K562 (cell line): ENCODE results near the gene FNDC1. TPM values are rescaled to one million over a fixed set of nuclear protein-coding genes. Genes with fewer than 3 reads are reported as not detected.
A peak's percentile ranks its signal among the peaks of the same experiment; 100 is the strongest.

Source experiments
- ATAC-seq: fragments of 200-7000 bp; cut with Tn5 transposase; 3 replicates; pipeline ENCODE4 v1.9.1; 2020; ENCODE audit warnings: moderate library complexity
- BruUV-seq: library from RNA; stranded (reverse); fragments of 400-500 nt; replicated peaks from 2 replicates; lab custom pipeline; 2021; lab: Mats Ljungman, UMichigan
- CTCF ChIA-PET: fragments of 300-600 bp; formaldehyde crosslinking; extraction: SDS; loops from one replicate; lab custom pipeline; 2021; ENCODE audit warnings: low intra/inter-chr PET ratio; lab: Yijun Ruan, JAX
- POLR2A ChIA-PET: fragments of 300-600, 350-650 bp; sonication (Branson Sonifier 250); formaldehyde crosslinking; extraction: SDS; loops from one replicate; lab custom pipeline; 2021; ENCODE audit warnings: antibody characterized with exemption, inconsistent platforms; lab: Yijun Ruan, JAX
- DNase-seq, 4 experiments: peaks; one replicate each; pipeline versions ENCODE4 v3.0.0 to v3.0.0-alpha.2; 2011 to 2018; ENCODE audit warnings: low spot score in 3 of 4, mixed read lengths in 3 of 4; ENCODE audit errors: extremely low read depth in 1 of 4
- FAIRE-seq: peaks from 2 replicates; lab custom pipeline; 2011; peaks lifted over from hg19 to GRCh38; lab: Jason Lieb, UNC
- H2AFZ ChIP-seq: 2 replicates; pipeline ENCODE4 v1.6.0; 2011; ENCODE audit warnings: low read depth, low read length, control low read depth, inconsistent platforms
- H3K27ac ChIP-seq: fragments of 200-600 bp; 3 replicates; pipeline ENCODE4 v1.8.0; 2011; ENCODE audit warnings: low read depth, mild to moderate bottlenecking, control low read depth, inconsistent platforms, low read length, moderate library complexity, mixed read lengths; ENCODE audit errors: extremely low read depth
- H3K27me3 ChIP-seq, 2 experiments: fragments of 300-600 bp in 1 of 2; 2 replicates in 1 of 2; 3 replicates in 1 of 2; pipeline versions ENCODE4 v1.6.0 to v1.8.0; 2011; ENCODE audit warnings: inconsistent platforms in 2 of 2, low read length in 2 of 2, mild to moderate bottlenecking in 1 of 2, mixed read lengths in 1 of 2, moderate library complexity in 1 of 2; ENCODE audit not compliant: control insufficient read depth in 2 of 2, insufficient read depth in 2 of 2
- H3K36me3 ChIP-seq: fragments of 300-600 bp; 3 replicates; pipeline ENCODE4 v1.8.0; 2011; ENCODE audit warnings: mild to moderate bottlenecking, low read length, inconsistent platforms; ENCODE audit not compliant: control insufficient read depth, insufficient read depth
- H3K4me1 ChIP-seq, 2 experiments: fragments of 200-600 bp in 1 of 2; replicated peaks in 1 of 2; 2 replicates in 1 of 2; 3 replicates in 1 of 2; pipeline versions ENCODE4 v1.5.1 to v1.8.0; 2011; ENCODE audit warnings: inconsistent platforms in 2 of 2, low read length in 2 of 2, mild to moderate bottlenecking in 1 of 2, mixed read lengths in 1 of 2, moderate library complexity in 1 of 2; ENCODE audit not compliant: control insufficient read depth in 2 of 2, insufficient read depth in 2 of 2
- H3K4me2 ChIP-seq: 2 replicates; pipeline ENCODE4 v1.6.1; 2011; ENCODE audit warnings: low read length, control low read depth, inconsistent platforms, mixed read lengths; ENCODE audit not compliant: insufficient read depth
- H3K4me3 ChIP-seq: fragments of 200-600 bp; sonication (generic), shearing (Covaris generic); 2 replicates; pipeline ENCODE4 v1.5.1; 2016; ENCODE audit warnings: control low read depth, inconsistent platforms
- H3K79me2 ChIP-seq: fragments of 200-600 bp; 3 replicates; pipeline ENCODE4 v1.8.0; 2011; ENCODE audit warnings: low read length, inconsistent platforms; ENCODE audit not compliant: control insufficient read depth, insufficient read depth
- H3K9ac ChIP-seq, 2 experiments: 2 replicates each; pipeline versions ENCODE4 v1.6.0 to v1.6.1; 2011; ENCODE audit warnings: low read depth in 2 of 2, low read length in 2 of 2, control low read depth in 1 of 2, inconsistent platforms in 1 of 2, mild to moderate bottlenecking in 1 of 2, mixed read lengths in 1 of 2; ENCODE audit not compliant: insufficient read depth in 1 of 2
- H3K9me1 ChIP-seq: one replicate; pipeline ENCODE4 v1.6.0; 2011; ENCODE audit warnings: inconsistent platforms, mild to moderate bottlenecking, low read length, moderate library complexity; ENCODE audit not compliant: control insufficient read depth, insufficient read depth
- H3K9me3 ChIP-seq: replicated peaks from 2 replicates; pipeline ENCODE4 v1.5.1; 2011; ENCODE audit warnings: low read depth, low read length, inconsistent platforms; ENCODE audit not compliant: control insufficient read depth, insufficient read depth
- H4K20me1 ChIP-seq: replicated peaks from 2 replicates; pipeline ENCODE4 v1.6.1; 2011; ENCODE audit warnings: low read length, inconsistent platforms, mixed read lengths; ENCODE audit not compliant: control insufficient read depth, insufficient read depth
- SRSF7 ChIP-seq: fragments of 200-400 bp; formaldehyde crosslinking; optimal IDR thresholded peaks from 2 replicates; pipeline ENCODE3; 2017; ENCODE audit warnings: mild to moderate bottlenecking, low read depth, low read length
- TEAD4 ChIP-seq, 2 experiments: sonication (generic) in 1 of 2; formaldehyde crosslinking in 1 of 2; IDR thresholded peaks; 2 replicates each; pipeline versions ENCODE4 v1.6.1 to v1.8.0; 2012 to 2022; ENCODE audit warnings: borderline replicate concordance in 1 of 2, inconsistent platforms in 1 of 2, low read length in 1 of 2, mild to moderate bottlenecking in 1 of 2, missing genetic modification reagents in 1 of 2
- XRCC3 ChIP-seq: fragments of 450-650 bp; IDR thresholded peaks from 2 replicates; pipeline ENCODE4 v1.6.1; 2017; ENCODE audit warnings: mild to moderate bottlenecking, moderate library complexity
- ZBTB17 ChIP-seq: fragments of 450-650 bp; formaldehyde crosslinking; IDR thresholded peaks from 2 replicates; pipeline ENCODE4 v1.4.0; 2020; ENCODE audit warnings: mild to moderate bottlenecking
- WGBS: fragments of 100-300 bp; shearing (Covaris generic); methylation state at CpG from one replicate; pipeline ENCODE4 v1.1.6; 2016; ENCODE audit warnings: low coverage, mixed read lengths; ENCODE audit not compliant: insufficient coverage; ENCODE audit errors: missing lambda C conversion rate; 5-methylcytosine and 5-hydroxymethylcytosine counted together
- in situ Hi-C: fragments of 300-500 bp; cut with MboI; formaldehyde crosslinking; loops from 4 replicates; pipeline ENCODE4 v1.15.0; 2018; ENCODE audit warnings: inconsistent platforms, mixed read lengths
- intact Hi-C: fragments of 100-400 bp; cut with micrococcal nuclease; formaldehyde crosslinking; loops from 2 replicates; pipeline ENCODE4 v1.14.2; 2022
- polyA plus RNA-seq, 8 experiments: library from polyadenylated mRNA; depleted of rRNA in 4 of 8; stranded (reverse) in 5 of 8; unstranded in 3 of 8; fragments of >200 nt; fragmentation: Nextera tagmentation in 2 of 8; fragmentation: Illumina TruSeq in 1 of 8; extraction: Ambion mirVana in 2 of 8; extraction: Trizol in 1 of 8; gene quantifications; 2 replicates each; pipeline versions ENCODE4 v1.2.1 to v1.2.3, GENCODE V29; 2011 to 2014; ENCODE audit warnings: inconsistent platforms in 1 of 8, missing spikeins in 1 of 8
- total RNA-seq, 7 experiments: library from RNA; depleted of rRNA in 6 of 7; stranded (reverse); fragments of >200 nt in 6 of 7; fragmentation: Illumina TruSeq in 2 of 7; extraction: Trizol in 2 of 7; gene quantifications; 2 replicates each; pipeline versions ENCODE4 v1.2.1 to v1.2.3, GENCODE V29; 2011 to 2021; ENCODE audit warnings: low replicate concordance in 1 of 7
- TF ChIP-seq, protein P1 (sequence below): IDR thresholded peaks from 2 replicates; pipeline ENCODE4 v1.6.1; 2011; ENCODE audit warnings: borderline replicate concordance, low read depth, mild to moderate bottlenecking, moderate library complexity, low read length; ENCODE audit not compliant: insufficient read depth, poor library complexity, severe bottlenecking
- TF ChIP-seq, protein P2 (sequence below), 3 experiments: IDR thresholded peaks in 2 of 3; conservative IDR thresholded peaks in 1 of 3; 2 replicates each; pipeline ENCODE4 v1.5.1; 2011 to 2012; ENCODE audit warnings: low read length in 3 of 3, mild to moderate bottlenecking in 3 of 3, control low read depth in 2 of 3, improper control_type of control experiment in 1 of 3, inconsistent platforms in 1 of 3, low read depth in 1 of 3, mixed read lengths in 1 of 3, moderate library complexity in 1 of 3; ENCODE audit not compliant: insufficient read depth in 2 of 3

FNDC1 gene
- total and polyA plus RNA-seq, 9 of the 15 experiments (the other 6 are each of a cell fraction or from before 2014, with no cell fraction given) = not detected

DNA sequence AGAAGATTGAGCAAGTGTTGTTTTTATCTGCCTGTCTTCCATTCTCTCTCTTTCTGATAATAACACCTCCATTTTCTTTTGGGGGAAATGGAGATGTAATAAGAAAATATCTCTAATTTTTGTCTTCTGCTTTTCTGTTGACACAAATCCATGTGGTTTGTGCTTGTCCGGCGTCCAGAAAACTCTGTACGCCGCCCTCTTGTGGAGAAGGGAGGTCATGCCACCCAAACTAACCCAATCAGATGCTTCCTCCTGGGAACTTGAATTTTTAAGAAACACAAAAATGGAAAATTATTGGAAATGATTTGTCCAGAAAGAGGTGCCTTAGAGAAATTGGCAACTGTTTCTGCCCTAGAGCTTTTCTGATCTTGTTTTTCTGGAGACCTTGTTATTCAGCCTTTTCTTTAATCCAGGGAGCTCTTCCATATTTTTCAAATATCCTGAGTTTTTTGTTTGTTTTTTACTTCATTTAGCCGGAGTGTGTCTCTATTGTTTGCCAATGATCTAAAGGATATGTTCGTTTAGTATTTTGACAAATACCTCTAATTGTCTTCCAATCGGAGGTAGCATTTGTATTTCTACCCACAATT lies 17.8 kb upstream of the FNDC1 start (continued):
- TF ChIP-seq, protein P1, sequence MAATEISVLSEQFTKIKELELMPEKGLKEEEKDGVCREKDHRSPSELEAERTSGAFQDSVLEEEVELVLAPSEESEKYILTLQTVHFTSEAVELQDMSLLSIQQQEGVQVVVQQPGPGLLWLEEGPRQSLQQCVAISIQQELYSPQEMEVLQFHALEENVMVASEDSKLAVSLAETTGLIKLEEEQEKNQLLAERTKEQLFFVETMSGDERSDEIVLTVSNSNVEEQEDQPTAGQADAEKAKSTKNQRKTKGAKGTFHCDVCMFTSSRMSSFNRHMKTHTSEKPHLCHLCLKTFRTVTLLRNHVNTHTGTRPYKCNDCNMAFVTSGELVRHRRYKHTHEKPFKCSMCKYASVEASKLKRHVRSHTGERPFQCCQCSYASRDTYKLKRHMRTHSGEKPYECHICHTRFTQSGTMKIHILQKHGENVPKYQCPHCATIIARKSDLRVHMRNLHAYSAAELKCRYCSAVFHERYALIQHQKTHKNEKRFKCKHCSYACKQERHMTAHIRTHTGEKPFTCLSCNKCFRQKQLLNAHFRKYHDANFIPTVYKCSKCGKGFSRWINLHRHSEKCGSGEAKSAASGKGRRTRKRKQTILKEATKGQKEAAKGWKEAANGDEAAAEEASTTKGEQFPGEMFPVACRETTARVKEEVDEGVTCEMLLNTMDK = peak; percentile 88
- TF ChIP-seq, protein P2, sequence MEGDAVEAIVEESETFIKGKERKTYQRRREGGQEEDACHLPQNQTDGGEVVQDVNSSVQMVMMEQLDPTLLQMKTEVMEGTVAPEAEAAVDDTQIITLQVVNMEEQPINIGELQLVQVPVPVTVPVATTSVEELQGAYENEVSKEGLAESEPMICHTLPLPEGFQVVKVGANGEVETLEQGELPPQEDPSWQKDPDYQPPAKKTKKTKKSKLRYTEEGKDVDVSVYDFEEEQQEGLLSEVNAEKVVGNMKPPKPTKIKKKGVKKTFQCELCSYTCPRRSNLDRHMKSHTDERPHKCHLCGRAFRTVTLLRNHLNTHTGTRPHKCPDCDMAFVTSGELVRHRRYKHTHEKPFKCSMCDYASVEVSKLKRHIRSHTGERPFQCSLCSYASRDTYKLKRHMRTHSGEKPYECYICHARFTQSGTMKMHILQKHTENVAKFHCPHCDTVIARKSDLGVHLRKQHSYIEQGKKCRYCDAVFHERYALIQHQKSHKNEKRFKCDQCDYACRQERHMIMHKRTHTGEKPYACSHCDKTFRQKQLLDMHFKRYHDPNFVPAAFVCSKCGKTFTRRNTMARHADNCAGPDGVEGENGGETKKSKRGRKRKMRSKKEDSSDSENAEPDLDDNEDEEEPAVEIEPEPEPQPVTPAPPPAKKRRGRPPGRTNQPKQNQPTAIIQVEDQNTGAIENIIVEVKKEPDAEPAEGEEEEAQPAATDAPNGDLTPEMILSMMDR (IDR thresholded peaks at IDR 0.05 in 2 of 3, conservative IDR thresholded peaks at IDR 0.05 in 1 of 3; ENCODE audit: insufficient read depth in 2 of 3, low read depth in 1 of 3, low read length in 3 of 3) = peak; percentile 65 to 87 (median 82)

GRCh38 chr6:159152041-159152440 lies 17.2 kb upstream of the FNDC1 start:
- no peak overlapping the region for H3K4me2 ChIP-seq
- POLR2A ChIA-PET = no interaction called here
- no peaks in the 10 kb centered on the region for H3K9me1 ChIP-seq
- H3K79me2 ChIP-seq = no peaks in the 10 kb centered on the region
- in situ Hi-C loops = no loop called here
- H3K27me3 ChIP-seq = peaks cover 16 to 22% of the 10 kb centered on the region in 2 experiments; a peak in 3 of 5 replicates
- DNase-seq = no peak
- BruUV-seq = no TSS peak
- H3K36me3 ChIP-seq = no peaks in the 10 kb centered on the region
- no peak overlapping the region for H3K4me3 ChIP-seq
- FAIRE-seq = peak; percentile 58
- no peak for TF ChIP-seq ZBTB17 (CRISPR knock-in tag)
- TF ChIP-seq XRCC3 = no peak
- no peak for TF ChIP-seq TEAD4 (IDR thresholded peaks at IDR 0.05; ENCODE audit: low read length)
- TF ChIP-seq TEAD4 (CRISPR knock-in tag; IDR thresholded peaks at IDR 0.05; ENCODE audit: borderline replicate concordance) = no peak
- no peak for TF ChIP-seq SRSF7
- H2AFZ ChIP-seq = no peak overlapping the region
- no peaks in the 10 kb centered on the region; the same call in 1 of the 2 replicates for H4K20me1 ChIP-seq
- CTCF ChIA-PET = interaction anchor here (0.6 kb wide), 1 partner anchor 144 kb away, joined by 3 read pairs; no protein-coding TSS in a partner anchor
- no peaks in the 10 kb centered on the region for H3K4me1 ChIP-seq
- no peak overlapping the region for H3K27ac ChIP-seq
- intact Hi-C loops = no loop called here
- 0% methylated on average over 1 of the region's 1 CpG for WGBS
- no peak overlapping the region for H3K9ac ChIP-seq
- no peaks in the 10 kb centered on the region for H3K9me3 ChIP-seq
- no peak for ATAC-seq
